ENCODE data around the gene PKIG.
"Not testable (repeated sequence)": the region's sequence is repeated elsewhere in the genome, so short reads cannot be mapped to it uniquely, and the experiment has no call there.

PKIG gene

GRCh38 chr20:44571362-44571988, 10.9 kb upstream of the PKIG start:
- no peak for FAIRE-seq
- DNase-seq (ENCODE audit: low spot score) = no peak

- FAIRE-seq (no peak), DNase-seq (ENCODE audit: low spot score) (peak; percentile 63)
Observed at GRCh38 chr20:44572551-44573500, 9.6 kb upstream of the PKIG start.

GRCh38 chr20:44573501-44573869, 8.9 kb upstream of the PKIG start:
- FAIRE-seq (no peak), DNase-seq (ENCODE audit: low spot score) (no peak)

GRCh38 chr20:44574372-44574771, 8.0 kb upstream of the PKIG start:
- FAIRE-seq (no peak), DNase-seq (ENCODE audit: low spot score) (no peak)

- DNase-seq (ENCODE audit: low spot score) = no peak
Observed at GRCh38 chr20:44576297-44576696, 6.1 kb upstream of the PKIG start.

GRCh38 chr20:44579313-44580081, 2.9 kb upstream of the PKIG start:
- no peak for DNase-seq (ENCODE audit: low spot score)
- FAIRE-seq = no peak

More at GRCh38 chr20:44576297-44576696, 6.1 kb upstream of the PKIG start:
- no peak for FAIRE-seq

- FAIRE-seq (no peak), DNase-seq (ENCODE audit: low spot score) (no peak)
Observed at GRCh38 chr20:44580581-44581268, 1.7 kb upstream of the PKIG start.

GRCh38 chr20:44581515-44581914, 864 bp upstream of the PKIG start:
- FAIRE-seq (no peak), DNase-seq (ENCODE audit: low spot score) (no peak)

GRCh38 chr20:44583157-44583556, 778 bp downstream of the PKIG start:
- no peak for DNase-seq (ENCODE audit: low spot score)
- FAIRE-seq = no peak

GRCh38 chr20:44584162-44584561, 1.8 kb downstream of the PKIG start:
- DNase-seq (ENCODE audit: low spot score) = no peak
- FAIRE-seq = no peak

- no peak for FAIRE-seq
Observed at GRCh38 chr20:44585057-44585963, 2.9 kb downstream of the PKIG start.

GRCh38 chr20:44586289-44586911, 4.0 kb downstream of the PKIG start:
- no peak for DNase-seq (ENCODE audit: low spot score)
- no peak for FAIRE-seq

More at GRCh38 chr20:44585057-44585963, 2.9 kb downstream of the PKIG start:
- DNase-seq (ENCODE audit: low spot score) = no peak

- FAIRE-seq = peak; percentile 23
- no peak for DNase-seq (ENCODE audit: low spot score)
Observed at GRCh38 chr20:44587035-44587980, 4.9 kb downstream of the PKIG start.

- DNase-seq (ENCODE audit: low spot score); FAIRE-seq: not testable (repeated sequence)
Observed at GRCh38 chr20:44588321-44588720, 5.9 kb downstream of the PKIG start.

GRCh38 chr20:44589537-44589936, 7.2 kb downstream of the PKIG start:
- FAIRE-seq = no peak

GRCh38 chr20:44590980-44591778, 8.8 kb downstream of the PKIG start:
- no peak for FAIRE-seq

More at GRCh38 chr20:44589537-44589936, 7.2 kb downstream of the PKIG start:
- no peak for DNase-seq (ENCODE audit: low spot score)

GRCh38 chr20:44592366-44592765, 10.0 kb downstream of the PKIG start:
- peak; percentile 5 for FAIRE-seq

More at GRCh38 chr20:44590980-44591778, 8.8 kb downstream of the PKIG start:
- DNase-seq (ENCODE audit: low spot score) = no peak

GRCh38 chr20:44593751-44594150, 11.4 kb downstream of the PKIG start:
- DNase-seq (ENCODE audit: low spot score) (no peak), FAIRE-seq (no peak)

More at GRCh38 chr20:44592366-44592765, 10.0 kb downstream of the PKIG start:
- no peak for DNase-seq (ENCODE audit: low spot score)
